Stimulated activated CD4-positive, alpha-beta T cell treated with anti-CD3 and anti-CD28 coated beads, TNF-alpha, amount 100 ng/mL, for 1 hour (primary cell): ENCODE measurements around the gene PIGB.
"Not testable (repeated sequence)": the region's sequence is repeated elsewhere in the genome, so short reads cannot be mapped to it uniquely, and the experiment has no call there.

ENCODE experiments used
- DNase-seq, 3 donors: peaks; one replicate each; pipeline ENCODE4 v3.0.0-alpha.2; 2020; ENCODE audit warnings: low read depth in 3 of 3, low spot score in 1 of 3

The PIGB gene

DNA sequence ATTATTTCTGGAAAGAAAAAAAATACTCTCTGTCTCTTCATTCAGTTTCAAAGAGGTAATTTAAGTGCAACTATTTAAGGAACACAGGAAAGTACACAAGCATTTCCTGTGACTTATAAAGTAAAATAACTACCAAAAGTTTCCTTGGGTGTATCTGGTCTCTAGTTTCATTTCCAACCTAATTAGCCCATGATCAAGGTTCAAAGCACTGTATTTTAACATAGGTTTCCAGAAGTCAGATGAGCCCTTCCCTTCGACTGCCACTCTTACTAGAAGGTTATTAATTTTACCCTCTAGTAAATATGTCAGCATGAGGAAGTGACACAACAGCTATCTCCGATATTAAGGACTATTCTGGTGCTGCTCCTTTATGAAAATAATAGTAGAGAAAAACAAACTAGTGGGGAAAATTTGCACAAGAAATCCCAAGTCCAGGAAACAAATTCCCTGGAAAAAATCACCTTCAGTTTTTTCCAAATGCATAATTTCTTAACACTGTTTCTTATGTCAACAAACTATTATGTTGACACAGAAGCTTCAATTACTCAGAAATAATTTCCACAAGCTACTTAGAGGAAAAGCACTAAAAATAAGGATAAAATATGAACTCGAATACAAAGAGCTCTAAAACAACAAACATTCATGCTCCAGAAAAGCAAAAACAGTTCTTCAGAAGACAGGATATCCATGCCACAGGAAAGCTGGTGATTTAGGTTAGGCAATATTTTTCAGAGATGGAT is 53.8 kb downstream of the PIGB start:
- no peak for DNase-seq

DNA sequence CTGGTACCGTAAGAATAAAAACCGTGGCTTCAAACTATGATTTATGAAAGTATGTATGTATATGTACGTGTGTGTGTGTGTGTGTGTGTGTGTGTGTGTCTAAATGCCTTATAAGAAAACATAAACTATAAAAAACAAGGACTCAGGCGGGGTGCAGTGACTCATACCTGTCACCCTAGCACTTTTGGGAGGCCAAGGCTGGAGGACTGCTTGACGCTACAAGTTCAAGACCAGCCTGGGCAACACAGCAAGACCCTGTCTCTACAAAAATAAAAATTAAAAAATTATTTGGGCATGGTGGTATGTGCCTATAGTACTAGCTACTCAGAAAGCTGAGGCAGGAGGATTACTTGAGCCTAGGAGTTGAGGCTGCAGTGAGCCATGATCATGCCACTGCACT is 60.1 kb downstream of the PIGB start:
- no peak for DNase-seq

DNA sequence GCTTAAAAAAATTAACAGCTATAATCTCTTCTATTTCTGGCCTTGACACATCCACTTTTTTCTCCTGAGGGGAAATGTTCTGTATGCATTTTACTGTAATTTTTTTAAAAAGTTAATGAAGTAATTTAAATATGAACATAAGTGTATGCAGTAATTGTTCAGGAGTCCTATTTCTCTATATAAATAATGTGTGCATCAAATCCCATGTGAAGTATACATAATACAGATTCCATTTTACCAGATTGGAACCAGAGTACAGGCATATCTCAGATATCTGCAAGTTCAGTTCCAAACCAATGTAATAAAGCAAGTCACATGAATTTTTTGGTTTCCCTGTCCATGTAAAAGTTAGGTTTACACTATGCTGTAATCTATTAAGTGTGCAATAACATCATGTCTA is 62.6 kb downstream of the PIGB start:
- no peak for DNase-seq

DNA sequence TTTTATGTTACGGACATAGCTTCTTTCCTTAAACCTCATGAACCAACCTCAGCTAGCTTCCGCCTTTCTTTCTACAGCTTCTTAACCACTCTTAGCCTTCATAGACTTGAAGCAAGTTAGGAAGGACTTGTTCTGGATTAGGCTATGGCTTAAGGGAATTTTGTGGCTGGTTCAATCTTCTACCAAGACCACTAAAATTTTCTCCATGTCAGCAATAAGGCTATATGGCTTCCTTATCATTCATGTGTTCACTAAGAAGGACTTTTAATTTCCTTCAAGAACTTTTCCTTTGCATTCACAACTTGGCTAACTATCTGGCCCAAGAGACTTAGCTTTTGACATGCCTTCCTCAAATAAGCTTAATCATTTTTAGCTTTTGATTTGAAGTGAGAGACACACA is 64.7 kb downstream of the PIGB start:
- no peak for DNase-seq

GRCh38 chr15:55387027-55387426 is 68.0 kb downstream of the PIGB start:
- no peak for DNase-seq

- no peak for DNase-seq
These were observed 70.2 kb downstream of the PIGB start for GRCh38 chr15:55389264-55389607.

- no peak for DNase-seq
These were observed 75.7 kb downstream of the PIGB start for GRCh38 chr15:55394694-55395093.

DNA sequence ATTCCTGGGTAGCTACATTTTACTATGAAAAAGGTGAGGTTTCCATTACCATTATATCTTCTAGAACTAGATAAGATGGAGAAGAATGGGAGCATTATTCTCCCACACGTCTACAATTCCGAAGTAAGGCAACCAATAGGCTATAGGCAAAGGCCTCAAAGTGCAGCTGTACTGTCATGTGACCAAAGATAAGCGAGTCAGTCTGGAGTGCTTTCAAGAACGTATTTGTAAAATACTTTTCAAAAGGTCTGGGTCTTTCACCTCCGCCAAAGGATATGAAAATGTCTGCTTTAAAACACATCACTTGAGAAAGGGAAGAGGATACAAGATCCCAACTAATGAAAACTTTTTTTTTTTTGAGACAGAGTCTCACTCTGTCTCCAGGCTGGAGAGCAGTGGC is 79.2 kb downstream of the PIGB start:
- no peak for DNase-seq

DNA sequence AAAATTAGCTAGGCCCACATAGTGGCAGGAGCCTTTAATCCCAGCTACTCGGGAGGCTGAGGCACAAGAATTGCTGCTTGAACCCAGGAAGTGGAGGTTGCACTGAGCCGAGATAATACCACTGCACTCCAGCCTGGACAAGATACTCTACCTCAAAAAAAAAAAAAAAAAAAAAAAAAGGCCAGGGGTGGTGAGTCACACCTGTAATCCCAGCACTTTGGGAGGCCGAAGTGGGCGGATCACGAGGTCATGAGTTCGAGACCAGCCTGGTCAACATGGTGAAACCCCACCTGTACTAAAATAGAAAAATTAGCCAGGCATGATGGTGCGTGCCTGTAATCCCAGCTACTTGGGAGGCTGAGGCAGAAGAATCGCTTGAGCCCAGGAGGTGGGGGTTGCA is 81.0 kb downstream of the PIGB start:
- DNase-seq = not testable (repeated sequence)

GRCh38 chr15:55401786-55402246 is 82.8 kb downstream of the PIGB start:
- no peak for DNase-seq

- no peak for DNase-seq
These were observed 83.7 kb downstream of the PIGB start for GRCh38 chr15:55402707-55403106.

GRCh38 chr15:55403531-55403930 is 84.5 kb downstream of the PIGB start:
- no peak for DNase-seq
